MM.1S (cell line): Measurements from ENCODE around the gene SERPINI2.

ENCODE experiments used
- EZH2phosphoT487 ChIP-seq: fragments of 300-600 bp; sonication (generic); IDR thresholded peaks from 2 replicates; pipeline ENCODE4 v1.6.1; 2018; ENCODE audit warnings: antibody characterized with exemption, low read length
- TF ChIP-seq, protein P1 (sequence below): fragments of 300-600 bp; sonication (generic); IDR thresholded peaks from 2 replicates; pipeline ENCODE4 v1.5.1; 2016; ENCODE audit warnings: antibody characterized with exemption, low read length, mixed read lengths

DNA sequence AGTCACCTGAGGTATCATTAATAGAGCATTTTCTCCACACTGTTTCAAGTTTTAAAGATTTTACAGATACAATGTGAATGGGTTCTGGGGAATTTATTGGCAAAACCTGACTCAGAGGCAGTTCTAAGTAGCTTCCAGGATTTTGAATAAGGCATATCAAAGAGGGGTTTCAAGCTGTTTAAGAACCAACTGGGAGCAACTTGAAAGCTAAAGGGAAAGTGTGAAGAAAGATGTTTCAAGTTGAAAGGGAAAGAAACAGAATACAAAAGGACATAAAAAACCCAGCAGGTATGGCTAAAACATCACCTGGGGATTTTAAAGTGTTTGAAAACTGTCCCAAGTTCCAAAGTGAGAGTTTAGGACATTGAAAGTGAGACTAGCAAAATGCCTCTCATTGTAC, 17.8 kb upstream of the SERPINI2 start:
- TF ChIP-seq, protein P1, sequence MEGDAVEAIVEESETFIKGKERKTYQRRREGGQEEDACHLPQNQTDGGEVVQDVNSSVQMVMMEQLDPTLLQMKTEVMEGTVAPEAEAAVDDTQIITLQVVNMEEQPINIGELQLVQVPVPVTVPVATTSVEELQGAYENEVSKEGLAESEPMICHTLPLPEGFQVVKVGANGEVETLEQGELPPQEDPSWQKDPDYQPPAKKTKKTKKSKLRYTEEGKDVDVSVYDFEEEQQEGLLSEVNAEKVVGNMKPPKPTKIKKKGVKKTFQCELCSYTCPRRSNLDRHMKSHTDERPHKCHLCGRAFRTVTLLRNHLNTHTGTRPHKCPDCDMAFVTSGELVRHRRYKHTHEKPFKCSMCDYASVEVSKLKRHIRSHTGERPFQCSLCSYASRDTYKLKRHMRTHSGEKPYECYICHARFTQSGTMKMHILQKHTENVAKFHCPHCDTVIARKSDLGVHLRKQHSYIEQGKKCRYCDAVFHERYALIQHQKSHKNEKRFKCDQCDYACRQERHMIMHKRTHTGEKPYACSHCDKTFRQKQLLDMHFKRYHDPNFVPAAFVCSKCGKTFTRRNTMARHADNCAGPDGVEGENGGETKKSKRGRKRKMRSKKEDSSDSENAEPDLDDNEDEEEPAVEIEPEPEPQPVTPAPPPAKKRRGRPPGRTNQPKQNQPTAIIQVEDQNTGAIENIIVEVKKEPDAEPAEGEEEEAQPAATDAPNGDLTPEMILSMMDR, result no peak
- TF ChIP-seq EZH2phosphoT487, result no peak
